Measurements from ENCODE around the gene ROBO1. TPM values are rescaled to one million over a fixed set of nuclear protein-coding genes. Genes with fewer than 3 reads are reported as not detected.

Gene ROBO1
- total RNA-seq, 1 experiment from 2014 or later = 67.6 TPM

DNA sequence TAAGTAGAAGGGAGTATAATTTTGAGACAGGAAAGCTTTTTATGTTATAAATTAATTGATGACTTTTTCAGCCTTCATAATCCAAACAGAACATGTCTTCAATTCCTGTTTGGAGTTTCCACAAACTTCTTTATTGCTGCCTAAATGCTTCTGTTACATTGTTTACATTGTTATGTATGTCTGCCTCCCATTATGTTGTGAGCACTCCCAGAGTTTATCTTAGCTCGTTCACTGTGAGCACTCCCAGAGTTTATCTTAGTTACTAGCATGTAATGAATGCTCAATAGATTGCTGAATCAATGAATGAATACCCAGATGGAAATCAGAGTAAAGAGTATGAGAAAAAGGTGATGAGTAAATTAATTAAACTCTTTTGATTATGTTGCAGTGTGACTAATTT is 1178.0 kb downstream of the ROBO1 start:
- no peak for DNase-seq (ENCODE audit: low spot score)
- no peaks in the 10 kb centered on the region for H3K9me3 ChIP-seq (ENCODE audit: low read depth, low read length, poor library complexity, severe bottlenecking)
- H3K27ac ChIP-seq (ENCODE audit: low read depth, low read length, poor library complexity, severe bottlenecking) = no peak overlapping the region
- ChIA-PET CTCF (no interaction called here), POLR2A (ENCODE audit: low non-redundant PET) (no interaction called here)
- no peak overlapping the region for H3K4me3 ChIP-seq (ENCODE audit: low read depth, low read length, poor library complexity, severe bottlenecking)
- no peak for TF ChIP-seq EZH2 (IDR thresholded peaks at IDR 0.05; ENCODE audit: borderline replicate concordance, low read depth, low read length, poor library complexity, severe bottlenecking)
- TF ChIP-seq, protein P1, sequence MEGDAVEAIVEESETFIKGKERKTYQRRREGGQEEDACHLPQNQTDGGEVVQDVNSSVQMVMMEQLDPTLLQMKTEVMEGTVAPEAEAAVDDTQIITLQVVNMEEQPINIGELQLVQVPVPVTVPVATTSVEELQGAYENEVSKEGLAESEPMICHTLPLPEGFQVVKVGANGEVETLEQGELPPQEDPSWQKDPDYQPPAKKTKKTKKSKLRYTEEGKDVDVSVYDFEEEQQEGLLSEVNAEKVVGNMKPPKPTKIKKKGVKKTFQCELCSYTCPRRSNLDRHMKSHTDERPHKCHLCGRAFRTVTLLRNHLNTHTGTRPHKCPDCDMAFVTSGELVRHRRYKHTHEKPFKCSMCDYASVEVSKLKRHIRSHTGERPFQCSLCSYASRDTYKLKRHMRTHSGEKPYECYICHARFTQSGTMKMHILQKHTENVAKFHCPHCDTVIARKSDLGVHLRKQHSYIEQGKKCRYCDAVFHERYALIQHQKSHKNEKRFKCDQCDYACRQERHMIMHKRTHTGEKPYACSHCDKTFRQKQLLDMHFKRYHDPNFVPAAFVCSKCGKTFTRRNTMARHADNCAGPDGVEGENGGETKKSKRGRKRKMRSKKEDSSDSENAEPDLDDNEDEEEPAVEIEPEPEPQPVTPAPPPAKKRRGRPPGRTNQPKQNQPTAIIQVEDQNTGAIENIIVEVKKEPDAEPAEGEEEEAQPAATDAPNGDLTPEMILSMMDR (conservative IDR thresholded peaks at IDR 0.05; ENCODE audit: low read depth, low read length) = no peak
- no peaks in the 10 kb centered on the region for H3K36me3 ChIP-seq (ENCODE audit: insufficient read depth, low read length, poor library complexity, severe bottlenecking)
- no TSS peak for BruUV-seq (replicated peaks)
- intact Hi-C loops (cut with micrococcal nuclease; ENCODE audit: unreplicated experiment) = no loop called here
- H3K27me3 ChIP-seq (replicated peaks; ENCODE audit: insufficient read depth, low read depth, low read length, poor library complexity) = no peaks in the 10 kb centered on the region
- no peaks in the 10 kb centered on the region for H3K4me1 ChIP-seq (ENCODE audit: insufficient read depth, low read length, poor library complexity, severe bottlenecking)

DNA sequence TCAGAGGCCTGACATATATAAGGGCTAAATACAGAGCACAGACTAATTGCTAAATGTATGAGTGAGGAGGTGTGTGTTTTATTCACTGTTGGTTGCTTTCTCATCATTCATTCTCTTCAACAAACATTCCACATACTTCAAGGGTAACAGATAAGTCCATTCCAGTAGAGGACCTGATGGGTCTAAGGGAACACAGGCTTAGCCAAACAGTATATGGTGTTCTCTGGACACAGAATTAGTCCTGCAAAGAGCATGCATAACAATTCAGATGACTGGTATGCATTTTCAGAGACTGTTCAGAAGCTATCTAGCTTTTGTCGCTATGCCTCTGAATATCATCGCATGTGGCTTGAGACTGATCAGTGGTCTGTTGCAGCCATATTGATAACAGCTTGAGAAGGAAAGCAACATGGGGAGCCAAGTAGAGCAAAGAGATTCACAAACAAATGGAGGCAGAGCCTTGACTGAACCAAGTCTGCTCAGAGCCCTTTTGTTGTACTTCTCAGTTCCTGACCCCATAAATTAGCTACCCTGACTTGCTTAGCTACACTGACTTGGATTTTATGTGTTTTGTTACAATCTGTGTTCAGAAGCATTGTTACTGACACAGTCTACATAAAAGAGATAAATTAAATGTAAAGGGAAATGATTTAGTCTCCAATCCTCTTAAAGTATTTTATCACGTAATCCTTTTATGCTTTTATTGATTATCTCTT is 1178.7 kb downstream of the ROBO1 start:
- no TSS peak for BruUV-seq (replicated peaks)
- no peaks in the 10 kb centered on the region for H3K27me3 ChIP-seq (replicated peaks; ENCODE audit: insufficient read depth, low read depth, low read length, poor library complexity)
- no peak overlapping the region for H3K27ac ChIP-seq (ENCODE audit: low read depth, low read length, poor library complexity, severe bottlenecking)
- no peak for DNase-seq (ENCODE audit: low spot score)
- TF ChIP-seq EZH2 (IDR thresholded peaks at IDR 0.05; ENCODE audit: borderline replicate concordance, low read depth, low read length, poor library complexity, severe bottlenecking) = no peak
- TF ChIP-seq, protein P1 (conservative IDR thresholded peaks at IDR 0.05; ENCODE audit: low read depth, low read length) = no peak
- no peaks in the 10 kb centered on the region for H3K36me3 ChIP-seq (ENCODE audit: insufficient read depth, low read length, poor library complexity, severe bottlenecking)
- intact Hi-C loops (cut with micrococcal nuclease; ENCODE audit: unreplicated experiment) = no loop called here
- ChIA-PET POLR2A (ENCODE audit: low non-redundant PET) (no interaction called here), CTCF (no interaction called here)
- H3K4me1 ChIP-seq (ENCODE audit: insufficient read depth, low read length, poor library complexity, severe bottlenecking) = no peaks in the 10 kb centered on the region
- H3K4me3 ChIP-seq (ENCODE audit: low read depth, low read length, poor library complexity, severe bottlenecking) = no peak overlapping the region
- H3K9me3 ChIP-seq (ENCODE audit: low read depth, low read length, poor library complexity, severe bottlenecking) = no peaks in the 10 kb centered on the region

GRCh38 chr3:78580681-78581080 is 1187.1 kb downstream of the ROBO1 start:
- H3K4me3 ChIP-seq (ENCODE audit: low read depth, low read length, poor library complexity, severe bottlenecking) = no peak overlapping the region
- no TSS peak for BruUV-seq (replicated peaks)
- no peak for DNase-seq (ENCODE audit: low spot score)
- H3K36me3 ChIP-seq (ENCODE audit: insufficient read depth, low read length, poor library complexity, severe bottlenecking) = no peaks in the 10 kb centered on the region
- no peaks in the 10 kb centered on the region for H3K4me1 ChIP-seq (ENCODE audit: insufficient read depth, low read length, poor library complexity, severe bottlenecking)
- no peaks in the 10 kb centered on the region for H3K9me3 ChIP-seq (ENCODE audit: low read depth, low read length, poor library complexity, severe bottlenecking)
- ChIA-PET POLR2A (ENCODE audit: low non-redundant PET) (no interaction called here), CTCF (no interaction called here)
- no peaks in the 10 kb centered on the region for H3K27me3 ChIP-seq (replicated peaks; ENCODE audit: insufficient read depth, low read depth, low read length, poor library complexity)
- TF ChIP-seq, protein P1 (conservative IDR thresholded peaks at IDR 0.05; ENCODE audit: low read depth, low read length) = no peak
- TF ChIP-seq EZH2 (IDR thresholded peaks at IDR 0.05; ENCODE audit: borderline replicate concordance, low read depth, low read length, poor library complexity, severe bottlenecking) = no peak
- intact Hi-C loops (cut with micrococcal nuclease; ENCODE audit: unreplicated experiment) = no loop called here
- no peak overlapping the region for H3K27ac ChIP-seq (ENCODE audit: low read depth, low read length, poor library complexity, severe bottlenecking)

Data from A673 (cell line).